Neural cell (in vitro differentiated cells): ENCODE measurements around the gene C11orf65. TPM values are rescaled to one million over a fixed set of nuclear protein-coding genes. Genes with fewer than 3 reads are reported as not detected.

ENCODE experiments used
- H2AFZ ChIP-seq: fragments of 200-600, 300-800 bp; sonication (generic), shearing (Covaris generic); 2 replicates; pipeline ENCODE4 v1.6.0; 2014; ENCODE audit warnings: low read depth, mild to moderate bottlenecking, antibody characterized with exemption, low read length, moderate library complexity
- H3F3A ChIP-seq: fragments of 200-600 bp; shearing (Covaris generic); 2 replicates; pipeline ENCODE4 v1.6.1; 2016; ENCODE audit warnings: mild to moderate bottlenecking, moderate library complexity, mixed read lengths, antibody characterized with exemption, low read length; ENCODE audit not compliant: insufficient read depth, poor library complexity, severe bottlenecking
- H3K27ac ChIP-seq: fragments of 200-600, 300-800 bp; sonication (generic), shearing (Covaris generic); 2 replicates; pipeline ENCODE4 v1.5.1; 2014; ENCODE audit warnings: mild to moderate bottlenecking, low read length, moderate library complexity
- H3K27me3 ChIP-seq: fragments of 300-800, 200-600 bp; sonication (generic), shearing (Covaris generic); 2 replicates; pipeline ENCODE4 v1.6.0; 2014; ENCODE audit warnings: mild to moderate bottlenecking, low read depth, low read length, moderate library complexity; ENCODE audit not compliant: insufficient read depth
- H3K36me3 ChIP-seq: fragments of 300-800, 200-600 bp; sonication (generic), shearing (Covaris generic); 2 replicates; pipeline ENCODE4 v1.5.1; 2014; ENCODE audit warnings: mild to moderate bottlenecking, antibody characterized with exemption, low read length, moderate library complexity; ENCODE audit not compliant: insufficient read depth
- H3K4me2 ChIP-seq: fragments of 300-800, 200-600 bp; sonication (generic), shearing (Covaris generic); 2 replicates; pipeline ENCODE4 v1.6.0; 2014; ENCODE audit warnings: mild to moderate bottlenecking, low read length
- H3K4me3 ChIP-seq: fragments of 300-800, 200-600 bp; sonication (generic), shearing (Covaris generic); 2 replicates; pipeline ENCODE4 v1.5.1; 2014; ENCODE audit warnings: mild to moderate bottlenecking, low read length, moderate library complexity
- H3K79me2 ChIP-seq: fragments of 200-600 bp; shearing (Covaris generic); replicated peaks from 2 replicates; pipeline ENCODE4 v1.6.0; 2014; ENCODE audit warnings: mild to moderate bottlenecking, low read length, moderate library complexity; ENCODE audit not compliant: insufficient read depth
- H3K9ac ChIP-seq: fragments of 300-800, 200-600 bp; sonication (generic), shearing (Covaris generic); 2 replicates; pipeline ENCODE4 v1.6.1; 2016; ENCODE audit warnings: mild to moderate bottlenecking, low read length, mixed read lengths
- H3K9me2 ChIP-seq: fragments of 200-600 bp; shearing (Covaris generic); 2 replicates; pipeline ENCODE4 v1.6.1; 2016; ENCODE audit warnings: mild to moderate bottlenecking, low read length, mixed read lengths; ENCODE audit not compliant: insufficient read depth
- H3K9me3 ChIP-seq: fragments of 200-600, 300-800 bp; sonication (generic), shearing (Covaris generic); 2 replicates; pipeline ENCODE4 v1.6.1; 2016; ENCODE audit warnings: mild to moderate bottlenecking, mixed run types, low read length, moderate library complexity, mixed read lengths
- H4K20me1 ChIP-seq: fragments of 200-600 bp; shearing (Covaris generic); 2 replicates; pipeline ENCODE4 v1.6.1; 2016; ENCODE audit warnings: mild to moderate bottlenecking, mixed run types; ENCODE audit not compliant: insufficient read depth
- EP300 ChIP-seq: fragments of 450-650 bp; conservative IDR thresholded peaks from 2 replicates; pipeline ENCODE4 v1.6.1; 2014; ENCODE audit warnings: antibody characterized with exemption, mild to moderate bottlenecking, moderate library complexity; ENCODE audit not compliant: poor library complexity, severe bottlenecking
- EZH2 ChIP-seq: fragments of 200-600, 300-800 bp; shearing (Covaris generic), sonication (generic); IDR thresholded peaks from 2 replicates; pipeline ENCODE4 v1.6.1; 2014; ENCODE audit warnings: antibody characterized with exemption, low read length, borderline replicate concordance, mild to moderate bottlenecking; ENCODE audit not compliant: insufficient read depth, poor library complexity, severe bottlenecking
- MXI1 ChIP-seq: fragments of 450-650 bp; conservative IDR thresholded peaks from 2 replicates; pipeline ENCODE4 v1.6.1; 2014; ENCODE audit warnings: antibody characterized with exemption, mild to moderate bottlenecking; ENCODE audit not compliant: poor library complexity, severe bottlenecking
- POLR2AphosphoS5 ChIP-seq: IDR thresholded peaks from 2 replicates; pipeline ENCODE4 v1.6.1; 2012
- RAD21 ChIP-seq: fragments of 450-650 bp; conservative IDR thresholded peaks from 2 replicates; pipeline ENCODE4 v1.6.1; 2014; ENCODE audit warnings: antibody characterized with exemption, mild to moderate bottlenecking, moderate library complexity
- SMC3 ChIP-seq: fragments of 450-650 bp; conservative IDR thresholded peaks from 2 replicates; pipeline ENCODE4 v1.6.1; 2014; ENCODE audit warnings: antibody characterized with exemption, mild to moderate bottlenecking, moderate library complexity; ENCODE audit not compliant: poor library complexity
- TAF1 ChIP-seq: IDR thresholded peaks from 2 replicates; pipeline ENCODE4 v1.6.1; 2012; ENCODE audit warnings: low read depth
- polyA minus RNA-seq: library from RNA; depleted of rRNA, polyadenylated mRNA; stranded (reverse); fragments of >200 nt; gene quantifications from 2 replicates; pipeline ENCODE4 v1.2.3, GENCODE V29; 2014
- polyA plus RNA-seq: library from polyadenylated mRNA; depleted of rRNA; stranded (reverse); fragments of >200 nt; gene quantifications from 2 replicates; pipeline ENCODE4 v1.2.3, GENCODE V29; 2014
- TF ChIP-seq, protein P1 (sequence below): IDR thresholded peaks from 2 replicates; pipeline ENCODE4 v1.6.1; 2012; ENCODE audit warnings: borderline replicate concordance
- TF ChIP-seq, protein P2 (sequence below): fragments of 450-650 bp; IDR thresholded peaks from 2 replicates; pipeline ENCODE4 v1.5.1; 2014; ENCODE audit warnings: antibody characterized with exemption, mild to moderate bottlenecking, moderate library complexity; ENCODE audit not compliant: poor library complexity, severe bottlenecking

Gene C11orf65, protein sequence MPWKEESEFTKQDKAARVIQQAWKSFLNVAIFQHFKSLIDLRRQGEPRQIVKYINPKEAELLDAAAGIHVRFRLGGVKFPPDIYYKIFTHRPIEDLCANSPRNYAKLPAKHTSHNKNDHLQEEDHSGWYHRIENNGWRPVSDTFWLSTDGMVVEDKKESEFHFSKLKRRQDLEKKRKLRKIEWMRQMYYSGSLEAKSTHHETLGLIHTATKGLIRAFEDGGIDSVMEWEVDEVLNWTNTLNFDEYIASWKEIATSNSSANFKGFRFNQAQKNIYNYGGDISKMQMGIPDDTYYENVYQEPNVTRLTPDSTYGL
- polyA plus RNA-seq (1.1 and 1.4 TPM in 2 replicates), polyA minus RNA-seq (2.5 and 3.2 TPM in 2 replicates)

DNA sequence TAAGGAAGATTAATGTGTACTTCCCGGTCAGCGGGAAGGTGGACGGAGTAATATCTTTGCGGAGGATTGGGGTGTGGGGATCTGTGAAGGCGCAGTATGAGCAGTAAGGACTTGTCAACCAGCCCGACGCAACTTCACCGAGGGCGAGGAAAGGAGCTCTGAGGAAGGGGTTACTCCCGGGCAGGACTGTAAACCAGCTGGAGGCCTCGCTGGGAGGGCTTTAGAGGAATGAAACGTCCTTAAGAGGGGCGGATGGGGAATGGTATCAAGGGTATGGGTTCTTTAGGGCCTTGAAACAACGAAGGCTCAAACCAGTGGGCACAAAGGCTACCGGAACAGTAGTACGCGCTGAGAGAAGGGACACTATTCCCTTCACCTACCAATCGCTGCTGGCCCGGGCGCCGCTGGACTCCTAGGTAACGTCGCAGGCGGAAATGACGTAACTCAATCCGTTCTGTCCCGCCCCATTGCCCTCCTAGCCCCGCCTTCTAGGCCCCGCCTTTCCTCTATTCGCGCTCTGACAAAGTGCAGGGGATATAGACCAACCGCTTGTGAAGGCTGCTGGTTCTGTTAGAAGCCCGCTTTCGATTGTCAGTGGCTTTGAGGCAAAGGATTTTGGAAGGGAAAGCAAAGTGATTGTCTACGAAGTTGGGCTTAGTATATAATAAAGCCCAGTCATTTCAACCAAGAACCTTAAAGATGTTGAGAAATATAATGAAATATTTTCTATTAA, at the start of gene C11orf65:
Gene C11orf65, minus strand, starts transcription at position 439 of the 733 bp plus-strand sequence. CDS start 5,970 bp downstream, outside the sequence.
- Histone ChIP-seq H3F3A (peaks cover 7% of the 10 kb centered on the region), H2AFZ (peak within 1 kb of the TSS; percentile 90), H3K27me3 (no peaks in the 10 kb centered on the region), H3K9me3 (no peaks in the 10 kb centered on the region), H3K9me2 (no peaks in the 10 kb centered on the region), H3K27ac (peak within 1 kb of the TSS; percentile 97), H4K20me1 (no peaks in the 10 kb centered on the region), H3K4me3 (peak within 1 kb of the TSS; percentile 72), H3K79me2 (no peaks in the 10 kb centered on the region), H3K9ac (peak within 1 kb of the TSS; percentile 93), H3K36me3 (no peaks in the 10 kb centered on the region), H3K4me2 (peak within 1 kb of the TSS; percentile 80)
- TF ChIP-seq MXI1, result peak; percentile 77
- TF ChIP-seq RAD21, result no peak
- TF ChIP-seq, protein P1, sequence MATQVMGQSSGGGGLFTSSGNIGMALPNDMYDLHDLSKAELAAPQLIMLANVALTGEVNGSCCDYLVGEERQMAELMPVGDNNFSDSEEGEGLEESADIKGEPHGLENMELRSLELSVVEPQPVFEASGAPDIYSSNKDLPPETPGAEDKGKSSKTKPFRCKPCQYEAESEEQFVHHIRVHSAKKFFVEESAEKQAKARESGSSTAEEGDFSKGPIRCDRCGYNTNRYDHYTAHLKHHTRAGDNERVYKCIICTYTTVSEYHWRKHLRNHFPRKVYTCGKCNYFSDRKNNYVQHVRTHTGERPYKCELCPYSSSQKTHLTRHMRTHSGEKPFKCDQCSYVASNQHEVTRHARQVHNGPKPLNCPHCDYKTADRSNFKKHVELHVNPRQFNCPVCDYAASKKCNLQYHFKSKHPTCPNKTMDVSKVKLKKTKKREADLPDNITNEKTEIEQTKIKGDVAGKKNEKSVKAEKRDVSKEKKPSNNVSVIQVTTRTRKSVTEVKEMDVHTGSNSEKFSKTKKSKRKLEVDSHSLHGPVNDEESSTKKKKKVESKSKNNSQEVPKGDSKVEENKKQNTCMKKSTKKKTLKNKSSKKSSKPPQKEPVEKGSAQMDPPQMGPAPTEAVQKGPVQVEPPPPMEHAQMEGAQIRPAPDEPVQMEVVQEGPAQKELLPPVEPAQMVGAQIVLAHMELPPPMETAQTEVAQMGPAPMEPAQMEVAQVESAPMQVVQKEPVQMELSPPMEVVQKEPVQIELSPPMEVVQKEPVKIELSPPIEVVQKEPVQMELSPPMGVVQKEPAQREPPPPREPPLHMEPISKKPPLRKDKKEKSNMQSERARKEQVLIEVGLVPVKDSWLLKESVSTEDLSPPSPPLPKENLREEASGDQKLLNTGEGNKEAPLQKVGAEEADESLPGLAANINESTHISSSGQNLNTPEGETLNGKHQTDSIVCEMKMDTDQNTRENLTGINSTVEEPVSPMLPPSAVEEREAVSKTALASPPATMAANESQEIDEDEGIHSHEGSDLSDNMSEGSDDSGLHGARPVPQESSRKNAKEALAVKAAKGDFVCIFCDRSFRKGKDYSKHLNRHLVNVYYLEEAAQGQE, result peak; percentile 91
- peak; percentile 100 for TF ChIP-seq POLR2AphosphoS5
- TF ChIP-seq, protein P2, sequence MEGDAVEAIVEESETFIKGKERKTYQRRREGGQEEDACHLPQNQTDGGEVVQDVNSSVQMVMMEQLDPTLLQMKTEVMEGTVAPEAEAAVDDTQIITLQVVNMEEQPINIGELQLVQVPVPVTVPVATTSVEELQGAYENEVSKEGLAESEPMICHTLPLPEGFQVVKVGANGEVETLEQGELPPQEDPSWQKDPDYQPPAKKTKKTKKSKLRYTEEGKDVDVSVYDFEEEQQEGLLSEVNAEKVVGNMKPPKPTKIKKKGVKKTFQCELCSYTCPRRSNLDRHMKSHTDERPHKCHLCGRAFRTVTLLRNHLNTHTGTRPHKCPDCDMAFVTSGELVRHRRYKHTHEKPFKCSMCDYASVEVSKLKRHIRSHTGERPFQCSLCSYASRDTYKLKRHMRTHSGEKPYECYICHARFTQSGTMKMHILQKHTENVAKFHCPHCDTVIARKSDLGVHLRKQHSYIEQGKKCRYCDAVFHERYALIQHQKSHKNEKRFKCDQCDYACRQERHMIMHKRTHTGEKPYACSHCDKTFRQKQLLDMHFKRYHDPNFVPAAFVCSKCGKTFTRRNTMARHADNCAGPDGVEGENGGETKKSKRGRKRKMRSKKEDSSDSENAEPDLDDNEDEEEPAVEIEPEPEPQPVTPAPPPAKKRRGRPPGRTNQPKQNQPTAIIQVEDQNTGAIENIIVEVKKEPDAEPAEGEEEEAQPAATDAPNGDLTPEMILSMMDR, result no peak
- peak; percentile 94 for TF ChIP-seq TAF1
- peak; percentile 41 for TF ChIP-seq SMC3
- peak; percentile 82 for TF ChIP-seq EP300
- no peak for TF ChIP-seq EZH2

DNA sequence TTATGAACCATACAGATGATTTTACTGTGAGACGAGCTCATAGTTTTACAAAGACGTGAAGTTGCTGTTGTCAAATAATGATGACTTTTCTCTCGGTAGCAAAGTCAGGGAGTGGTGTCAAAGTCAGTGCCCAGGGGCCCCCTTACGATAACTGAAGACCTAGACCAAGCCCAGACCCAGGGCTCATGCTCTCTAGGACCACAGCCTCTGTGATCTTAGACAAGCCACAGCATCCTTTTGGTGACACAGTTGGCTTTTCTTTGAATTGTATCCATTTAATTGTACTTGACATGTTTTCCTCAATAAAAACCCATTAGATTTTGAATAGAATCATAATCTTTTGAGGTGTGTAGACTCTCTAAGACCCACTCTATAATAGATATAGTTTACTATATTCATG, 48.8 kb upstream of the C11orf65 start:
- no peak overlapping the region for H3K27ac ChIP-seq
- H2AFZ ChIP-seq, result no peak overlapping the region
- no peaks in the 10 kb centered on the region for H3K79me2 ChIP-seq
- H3K9me3 ChIP-seq, result no peaks in the 10 kb centered on the region
- H3K9me2 ChIP-seq, result no peaks in the 10 kb centered on the region
- H4K20me1 ChIP-seq, result no peaks in the 10 kb centered on the region
- H3K9ac ChIP-seq, result no peak overlapping the region
- no peak for TF ChIP-seq MXI1
- no peak for TF ChIP-seq EP300
- TF ChIP-seq TAF1, result no peak
- TF ChIP-seq, protein P1, result no peak
- TF ChIP-seq EZH2, result no peak
- no peak for TF ChIP-seq SMC3
- no peak for TF ChIP-seq POLR2AphosphoS5
- TF ChIP-seq, protein P2, result no peak
- no peak for TF ChIP-seq RAD21
- no peaks in the 10 kb centered on the region for H3K36me3 ChIP-seq
- H3K4me3 ChIP-seq, result no peak overlapping the region
- no peak overlapping the region for H3K4me2 ChIP-seq
- no peaks in the 10 kb centered on the region for H3K27me3 ChIP-seq
- no peaks in the 10 kb centered on the region for H3F3A ChIP-seq
